GM19035 (cell line): Measurements from ENCODE around the gene CEP19.

ENCODE experiments used
- ATAC-seq: cut with Tn5 transposase; IDR thresholded peaks from one replicate; pipeline ENCODE4 v1.9.1; 2021; ENCODE audit not compliant: unreplicated experiment

CEP19 gene

DNA sequence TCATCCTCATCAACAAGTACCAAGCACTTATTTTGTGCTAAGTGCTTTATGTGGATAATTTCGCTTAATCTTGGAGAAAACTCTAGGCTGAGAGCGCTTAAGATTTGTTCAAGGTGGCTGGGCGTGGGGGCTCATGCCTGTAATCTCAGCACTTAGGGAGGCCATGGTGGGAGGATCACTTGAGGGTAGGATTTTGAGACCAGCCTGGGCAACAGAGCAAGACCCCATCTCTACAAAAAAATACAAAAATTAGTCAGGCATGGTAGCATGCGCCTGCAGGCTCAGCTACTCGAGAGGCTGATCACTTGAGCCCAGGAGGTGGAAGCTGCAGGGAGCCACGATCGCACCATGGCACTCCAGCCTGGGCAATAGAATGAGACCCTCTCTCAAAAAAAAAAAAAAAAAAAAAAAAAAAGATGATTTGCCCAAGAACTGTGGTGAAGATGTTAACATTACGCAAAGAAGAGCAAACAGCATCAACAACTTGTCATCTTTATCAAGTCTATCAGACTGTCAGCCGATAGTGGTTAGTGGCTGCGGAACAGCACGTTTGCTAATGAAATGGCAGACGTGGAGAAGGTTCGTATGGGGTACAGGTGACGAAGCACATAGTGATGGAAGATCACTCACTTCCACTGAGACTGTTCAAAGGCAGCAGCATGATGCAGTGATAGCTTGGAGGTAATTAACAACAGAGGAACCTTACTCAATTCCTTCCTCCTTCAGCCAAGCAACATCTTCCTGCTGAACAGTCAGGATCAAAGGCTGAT, 44.8 kb downstream of the CEP19 start:
- ATAC-seq: no peak

GRCh38 chr3:196666001-196666867, 45.8 kb downstream of the CEP19 start:
- ATAC-seq: no peak

- ATAC-seq: no peak
Observed at GRCh38 chr3:196662711-196663571, 49.1 kb downstream of the CEP19 start.

- no peak for ATAC-seq
Observed at GRCh38 chr3:196662033-196662432, 50.0 kb downstream of the CEP19 start.

GRCh38 chr3:196661400-196661799, 50.6 kb downstream of the CEP19 start:
- ATAC-seq: no peak

- ATAC-seq: no peak
Observed at GRCh38 chr3:196660381-196661166, 51.5 kb downstream of the CEP19 start.

- ATAC-seq: no peak
Observed at GRCh38 chr3:196659901-196660351, 52.1 kb downstream of the CEP19 start.
